Measurements from ENCODE around the gene SPEN.
A peak's percentile ranks its signal among the peaks of the same experiment; 100 is the strongest.
"Not testable (repeated sequence)": the region's sequence is repeated elsewhere in the genome, so short reads cannot be mapped to it uniquely, and the experiment has no call there.

Gene SPEN

DNA sequence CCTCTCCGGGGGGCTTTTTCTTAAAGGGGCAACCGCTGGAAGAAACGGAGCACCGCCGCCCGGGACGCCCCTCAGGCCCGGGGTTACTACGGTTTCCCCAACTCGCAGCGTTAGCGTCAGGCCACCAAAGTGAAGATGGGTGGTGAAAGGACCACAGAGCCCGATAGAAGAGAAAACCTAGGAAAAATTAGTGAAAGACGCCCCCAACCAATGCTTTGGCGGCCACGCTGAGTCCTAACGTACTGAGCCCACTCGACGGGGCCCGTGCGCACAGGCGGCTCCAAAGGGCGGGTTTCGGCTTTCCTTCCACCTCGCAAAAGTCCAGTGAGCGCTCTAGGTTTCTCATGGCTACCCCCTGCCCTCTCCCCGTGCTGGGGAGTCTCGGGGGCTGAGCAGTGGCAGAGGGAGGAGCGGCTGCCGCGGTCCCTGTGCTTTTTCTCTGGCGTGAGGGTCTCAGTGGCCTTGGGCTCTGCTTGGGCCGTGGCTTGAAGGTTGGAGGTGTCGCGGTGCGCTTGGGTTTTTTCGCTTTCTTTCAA, 12.2 kb upstream of the SPEN start:
- peak overlapping the region; percentile 71 for H3K4me3 ChIP-seq (replicated peaks; ENCODE audit: low read depth, low read length)
- TF ChIP-seq, protein P1, sequence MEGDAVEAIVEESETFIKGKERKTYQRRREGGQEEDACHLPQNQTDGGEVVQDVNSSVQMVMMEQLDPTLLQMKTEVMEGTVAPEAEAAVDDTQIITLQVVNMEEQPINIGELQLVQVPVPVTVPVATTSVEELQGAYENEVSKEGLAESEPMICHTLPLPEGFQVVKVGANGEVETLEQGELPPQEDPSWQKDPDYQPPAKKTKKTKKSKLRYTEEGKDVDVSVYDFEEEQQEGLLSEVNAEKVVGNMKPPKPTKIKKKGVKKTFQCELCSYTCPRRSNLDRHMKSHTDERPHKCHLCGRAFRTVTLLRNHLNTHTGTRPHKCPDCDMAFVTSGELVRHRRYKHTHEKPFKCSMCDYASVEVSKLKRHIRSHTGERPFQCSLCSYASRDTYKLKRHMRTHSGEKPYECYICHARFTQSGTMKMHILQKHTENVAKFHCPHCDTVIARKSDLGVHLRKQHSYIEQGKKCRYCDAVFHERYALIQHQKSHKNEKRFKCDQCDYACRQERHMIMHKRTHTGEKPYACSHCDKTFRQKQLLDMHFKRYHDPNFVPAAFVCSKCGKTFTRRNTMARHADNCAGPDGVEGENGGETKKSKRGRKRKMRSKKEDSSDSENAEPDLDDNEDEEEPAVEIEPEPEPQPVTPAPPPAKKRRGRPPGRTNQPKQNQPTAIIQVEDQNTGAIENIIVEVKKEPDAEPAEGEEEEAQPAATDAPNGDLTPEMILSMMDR (IDR thresholded peaks at IDR 0.05; ENCODE audit: low read length, missing control alignments), result no peak
- DNase-seq (ENCODE audit: low read depth), result no peak

DNA sequence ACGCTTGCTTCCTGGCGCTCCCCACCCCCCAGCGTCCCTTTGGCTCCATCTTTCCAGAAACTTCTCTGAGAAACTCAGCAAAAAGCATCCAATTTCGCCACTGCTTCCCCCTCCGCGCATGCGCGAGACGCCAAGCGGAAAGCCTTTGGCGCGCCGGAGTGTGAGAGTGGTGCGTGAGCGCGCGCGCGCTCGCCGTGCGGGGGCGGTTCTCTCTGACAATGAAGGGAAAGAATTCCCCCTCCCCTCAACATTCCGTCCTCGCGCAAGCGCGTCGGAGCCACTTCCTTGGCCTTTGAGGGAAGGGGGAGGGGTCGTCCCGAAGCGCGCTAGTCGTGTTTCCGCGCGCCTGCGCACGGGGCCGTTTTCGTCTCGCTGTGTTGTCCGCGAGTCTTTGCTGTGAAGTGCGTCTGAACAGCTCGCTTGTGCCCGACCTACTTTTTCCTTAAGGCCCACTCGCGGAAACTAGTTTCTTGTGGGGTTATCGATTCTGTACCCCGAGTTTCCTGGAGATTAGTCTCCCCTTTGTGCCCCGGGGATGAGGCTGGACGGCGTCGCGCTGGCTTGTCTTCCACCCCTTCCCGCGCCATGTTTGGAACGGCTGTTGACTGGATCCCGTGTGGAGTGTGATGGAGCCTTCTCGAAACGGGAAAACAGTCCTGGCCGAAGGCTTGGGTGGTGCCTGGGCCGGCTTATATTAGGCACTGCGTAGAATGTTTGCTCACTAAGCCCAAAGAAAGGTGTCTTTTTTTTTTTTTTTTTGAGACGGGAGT, 11.6 kb upstream of the SPEN start:
- TF ChIP-seq, protein P1 (IDR thresholded peaks at IDR 0.05; ENCODE audit: low read length, missing control alignments), result no peak
- H3K4me3 ChIP-seq (replicated peaks; ENCODE audit: low read depth, low read length), result peak overlapping the region; percentile 71
- peak; percentile 100 for DNase-seq (ENCODE audit: low read depth)

DNA sequence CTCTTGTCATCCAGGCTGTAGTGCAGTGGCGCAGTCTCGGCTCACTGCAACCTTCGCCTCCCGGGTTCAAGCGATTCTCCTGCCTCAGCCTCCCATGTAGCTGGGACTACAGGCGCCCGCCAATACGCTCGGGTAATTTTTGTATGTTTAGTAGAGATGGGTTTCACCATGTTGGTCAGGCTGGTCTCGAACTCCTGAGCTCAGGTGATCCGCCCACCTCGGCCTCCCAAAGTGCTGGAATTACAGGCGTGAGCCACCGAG, 11.1 kb upstream of the SPEN start:
- not testable (repeated sequence) for DNase-seq (ENCODE audit: low read depth)
- H3K4me3 ChIP-seq (replicated peaks; ENCODE audit: low read depth, low read length), result peak overlapping the region; percentile 64

DNA sequence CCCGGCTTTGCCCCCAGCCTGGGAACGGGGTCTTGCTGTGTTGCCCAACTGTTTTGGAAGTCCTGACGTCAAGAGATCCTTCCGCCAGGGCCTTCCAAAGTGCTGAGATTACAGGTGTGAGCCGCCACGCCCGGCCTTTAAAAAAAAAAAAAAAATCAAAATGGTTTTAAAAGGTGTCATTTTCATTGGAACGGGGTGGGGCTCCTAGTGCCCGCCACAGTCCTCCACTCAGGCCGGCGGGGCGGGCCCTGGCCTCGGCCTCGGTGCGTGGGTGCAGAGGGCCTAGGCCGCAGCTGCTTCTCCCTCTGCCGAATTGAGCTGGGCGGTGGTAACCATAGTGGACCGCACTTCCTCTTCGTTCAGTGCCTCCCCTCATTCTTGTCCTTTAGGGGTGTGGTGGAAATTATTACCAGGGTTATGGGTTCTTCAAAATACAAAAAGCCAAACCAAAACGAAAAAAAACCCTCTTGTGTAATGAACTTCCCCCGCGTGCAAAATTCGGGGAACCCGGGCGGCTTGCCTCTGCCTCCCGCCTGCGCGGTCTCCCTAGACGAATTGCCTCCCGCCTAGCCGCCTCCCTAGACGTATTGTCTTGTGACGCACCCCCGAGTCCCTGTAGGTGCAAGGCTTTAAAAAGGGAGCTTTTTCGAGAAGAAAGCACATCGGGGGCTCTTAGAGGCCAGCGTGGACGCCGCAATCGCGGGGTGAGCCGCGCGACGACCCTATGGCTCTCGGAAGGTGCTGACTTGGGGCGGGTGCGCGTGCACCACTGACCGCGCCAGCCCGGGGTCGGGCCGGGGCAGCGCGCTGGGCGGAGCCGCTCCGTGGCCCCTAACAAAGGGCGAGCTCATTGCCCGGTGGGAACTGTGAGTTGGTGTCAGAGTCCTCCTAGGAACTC, 10.5 kb upstream of the SPEN start:
- TF ChIP-seq, protein P1 (IDR thresholded peaks at IDR 0.05; ENCODE audit: low read length, missing control alignments), result no peak
- no peak for DNase-seq (ENCODE audit: low read depth)
- no peak overlapping the region for H3K4me3 ChIP-seq (replicated peaks; ENCODE audit: low read depth, low read length)

DNA sequence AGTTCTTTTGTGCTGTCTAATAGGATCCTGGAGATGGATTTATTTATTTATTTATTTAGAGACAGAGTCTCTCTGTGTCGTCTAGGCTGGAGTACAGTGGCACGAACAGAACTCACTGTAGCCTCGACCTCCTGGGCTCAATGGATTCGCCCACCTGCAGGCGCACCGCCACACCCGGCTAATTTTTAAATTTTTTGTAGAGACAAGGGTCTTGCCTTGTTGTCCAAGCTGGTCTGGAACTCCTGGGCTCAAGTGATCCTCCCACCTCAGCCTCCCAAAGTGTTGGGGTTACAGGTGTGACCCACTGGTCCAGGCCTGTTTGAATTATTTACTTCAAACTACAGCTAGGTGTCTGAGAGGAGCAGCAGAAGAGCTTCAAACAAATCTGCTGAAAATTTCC, 9.6 kb upstream of the SPEN start:
- no peak overlapping the region for H3K4me3 ChIP-seq (replicated peaks; ENCODE audit: low read depth, low read length)
- TF ChIP-seq, protein P1 (IDR thresholded peaks at IDR 0.05; ENCODE audit: low read length, missing control alignments), result no peak
- no peak for DNase-seq (ENCODE audit: low read depth)

DNA sequence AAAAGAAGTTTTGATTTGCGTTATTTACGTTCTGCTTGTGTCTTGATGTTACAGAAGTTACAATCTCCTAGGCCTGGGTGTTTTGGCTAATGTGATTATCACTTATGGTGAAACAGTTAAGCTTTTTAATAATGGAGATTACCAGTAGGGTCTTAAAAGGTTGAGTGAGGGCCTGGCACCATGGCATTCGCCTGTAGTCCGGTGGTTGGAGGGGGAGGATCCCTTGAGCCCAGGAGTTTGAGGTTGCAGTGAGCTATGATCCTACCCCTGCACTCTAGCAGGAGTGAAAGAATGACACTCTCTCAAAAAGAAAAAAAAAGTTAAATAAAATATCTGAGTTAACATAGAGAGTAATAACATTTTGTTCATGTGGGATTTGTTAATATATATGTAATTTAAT, 8.8 kb upstream of the SPEN start:
- no peak overlapping the region for H3K4me3 ChIP-seq (replicated peaks; ENCODE audit: low read depth, low read length)
- DNase-seq (ENCODE audit: low read depth), result no peak
- TF ChIP-seq, protein P1 (IDR thresholded peaks at IDR 0.05; ENCODE audit: low read length, missing control alignments), result no peak

DNA sequence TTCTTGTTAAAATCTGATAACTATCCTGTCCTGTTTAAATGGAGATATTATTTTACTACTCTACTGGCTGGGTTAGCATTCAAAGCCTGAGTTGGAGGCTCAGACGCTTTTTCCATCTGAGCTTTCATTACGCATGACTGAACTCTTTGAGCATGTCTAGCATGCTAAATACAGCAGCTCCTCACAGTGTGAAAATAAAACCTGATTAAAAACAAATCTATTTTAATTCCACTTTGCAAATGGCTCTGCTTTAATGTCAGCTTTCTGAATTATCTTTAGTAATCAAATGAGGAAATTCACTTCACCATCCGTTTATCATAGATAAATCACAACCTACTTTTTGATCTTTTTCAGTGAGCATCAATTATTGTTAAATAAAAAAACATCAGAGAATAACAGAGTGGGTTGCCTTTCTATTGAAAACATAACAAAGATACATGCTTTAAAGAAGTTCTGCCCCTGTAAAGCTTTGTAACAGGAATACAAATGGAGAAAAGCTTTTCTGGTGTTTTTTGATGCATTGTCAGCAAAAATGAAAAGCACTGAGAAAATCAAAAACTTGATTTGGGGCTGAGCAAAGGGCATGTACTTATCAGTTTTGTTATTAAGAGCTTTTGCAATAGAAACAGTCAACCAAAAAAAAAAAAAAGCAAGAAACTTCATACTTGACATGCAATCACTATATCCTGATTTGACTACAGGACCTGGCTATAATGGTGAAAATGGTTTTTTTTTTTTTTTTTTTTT, 3.5 kb upstream of the SPEN start:
- no peak overlapping the region for H3K4me3 ChIP-seq (replicated peaks; ENCODE audit: low read depth, low read length)
- TF ChIP-seq, protein P1 (IDR thresholded peaks at IDR 0.05; ENCODE audit: low read length, missing control alignments), result no peak
- no peak for DNase-seq (ENCODE audit: low read depth)

DNA sequence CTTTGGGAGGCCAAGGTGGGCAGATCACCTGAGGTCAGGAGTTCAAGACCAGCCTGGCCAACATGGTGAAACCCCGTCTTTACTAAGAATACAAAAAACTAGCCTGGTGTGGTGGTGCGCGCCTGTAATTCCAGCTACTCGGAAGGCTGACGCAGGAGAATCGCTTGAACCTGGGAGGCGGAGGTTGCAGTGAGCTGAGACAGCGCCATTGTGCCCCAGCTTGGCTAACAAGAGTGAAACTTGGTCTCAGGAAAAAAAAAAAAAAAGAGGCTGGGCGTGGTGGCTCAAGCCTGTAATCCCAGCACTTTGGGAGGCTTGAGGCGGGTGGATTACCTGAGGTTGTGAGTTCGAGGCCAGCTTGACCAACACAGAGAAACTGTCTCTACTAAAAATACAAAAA, 1.5 kb upstream of the SPEN start:
- DNase-seq (ENCODE audit: low read depth); H3K4me3 ChIP-seq (replicated peaks; ENCODE audit: low read depth, low read length): not testable (repeated sequence)
